Activated CD4-positive, alpha-beta T cell treated with anti-CD3 and anti-CD28 coated beads, Interleukin-2, amount 10 ng/mL, durations not matched to agents 24 days and 14 days (primary cell): ENCODE results near the gene TGFA. TPM values are rescaled to one million over a fixed set of nuclear protein-coding genes. Genes with fewer than 3 reads are reported as not detected.

Experiments
- DNase-seq: peaks from one replicate; pipeline ENCODE4 v3.0.0; 2022
- H3K27ac Mint-ChIP-seq: one replicate; pipeline ENCODE4 v1.8.0; 2022; ENCODE audit warnings: mild to moderate bottlenecking, mixed read lengths
- H3K27me3 Mint-ChIP-seq: one replicate; pipeline ENCODE4 v1.8.0; 2022; ENCODE audit warnings: mixed read lengths
- H3K36me3 Mint-ChIP-seq: one replicate; pipeline ENCODE4 v1.8.0; 2022; ENCODE audit warnings: low read depth, mild to moderate bottlenecking, mixed read lengths
- H3K4me1 Mint-ChIP-seq: one replicate; pipeline ENCODE4 v1.8.0; 2021; ENCODE audit warnings: mixed read lengths
- H3K4me3 Mint-ChIP-seq: one replicate; pipeline ENCODE4 v1.8.0; 2022; ENCODE audit warnings: mild to moderate bottlenecking, moderate library complexity, mixed read lengths
- H3K9me3 Mint-ChIP-seq: one replicate; pipeline ENCODE4 v1.8.0; 2021; ENCODE audit warnings: mixed read lengths
- intact Hi-C: fragments of 100-400 bp; cut with micrococcal nuclease; formaldehyde crosslinking; loops from one replicate; pipeline ENCODE4 v1.15.1; 2023
- total RNA-seq: library from RNA; stranded (reverse); gene quantifications from 2 replicates; pipeline ENCODE4 v1.2.3, GENCODE V29; 2022

Gene TGFA
- total RNA-seq, 1 donor from 2014 or later = not detected

GRCh38 chr2:70509565-70509964, 44.1 kb downstream of the TGFA start:
- Mint-ChIP-seq H3K4me1 (no peaks in the 10 kb centered on the region), H3K4me3 (no peak overlapping the region), H3K36me3 (no peaks in the 10 kb centered on the region), H3K27me3 (peaks cover 1% of the 10 kb centered on the region), H3K27ac (no peak overlapping the region), H3K9me3 (no peaks in the 10 kb centered on the region)
- DNase-seq = no peak
- intact Hi-C loops = no loop called here

- no peaks in the 10 kb centered on the region for H3K4me1 Mint-ChIP-seq
- H3K4me3 Mint-ChIP-seq = no peak overlapping the region
- intact Hi-C loops = no loop called here
- no peaks in the 10 kb centered on the region for H3K9me3 Mint-ChIP-seq
- no peaks in the 10 kb centered on the region for H3K36me3 Mint-ChIP-seq
- no peak for DNase-seq
- H3K27me3 Mint-ChIP-seq = peaks cover 1% of the 10 kb centered on the region
- H3K27ac Mint-ChIP-seq = no peak overlapping the region
Observed at GRCh38 chr2:70508711-70509462, 44.7 kb downstream of the TGFA start.

GRCh38 chr2:70505613-70506391, 47.8 kb downstream of the TGFA start:
- peaks cover 4% of the 10 kb centered on the region for H3K27me3 Mint-ChIP-seq
- H3K4me1 Mint-ChIP-seq = no peaks in the 10 kb centered on the region
- no peaks in the 10 kb centered on the region for H3K36me3 Mint-ChIP-seq
- no peak overlapping the region for H3K4me3 Mint-ChIP-seq
- no peak for DNase-seq
- intact Hi-C loops = no loop called here
- H3K27ac Mint-ChIP-seq = no peak overlapping the region
- H3K9me3 Mint-ChIP-seq = no peaks in the 10 kb centered on the region

GRCh38 chr2:70504750-70505149, 48.9 kb downstream of the TGFA start:
- no peaks in the 10 kb centered on the region for H3K4me1 Mint-ChIP-seq
- H3K36me3 Mint-ChIP-seq = no peaks in the 10 kb centered on the region
- H3K27me3 Mint-ChIP-seq = peaks cover 3% of the 10 kb centered on the region
- H3K4me3 Mint-ChIP-seq = no peak overlapping the region
- DNase-seq = no peak
- no peaks in the 10 kb centered on the region for H3K9me3 Mint-ChIP-seq
- H3K27ac Mint-ChIP-seq = no peak overlapping the region
- intact Hi-C loops = no loop called here

GRCh38 chr2:70503896-70504295, 49.7 kb downstream of the TGFA start:
- Mint-ChIP-seq H3K27ac (no peak overlapping the region), H3K9me3 (no peaks in the 10 kb centered on the region), H3K4me1 (no peaks in the 10 kb centered on the region), H3K36me3 (no peaks in the 10 kb centered on the region), H3K4me3 (no peak overlapping the region), H3K27me3 (peaks cover 3% of the 10 kb centered on the region)
- DNase-seq = no peak
- intact Hi-C loops = no loop called here

- Mint-ChIP-seq H3K4me3 (no peak overlapping the region), H3K27ac (no peak overlapping the region), H3K4me1 (no peaks in the 10 kb centered on the region), H3K36me3 (no peaks in the 10 kb centered on the region), H3K27me3 (peaks cover 9% of the 10 kb centered on the region), H3K9me3 (no peaks in the 10 kb centered on the region)
- no peak for DNase-seq
- intact Hi-C loops = no loop called here
Observed at GRCh38 chr2:70501728-70502127, 51.9 kb downstream of the TGFA start.

- Mint-ChIP-seq H3K27ac (no peak overlapping the region), H3K27me3 (peaks cover 13% of the 10 kb centered on the region), H3K4me1 (no peaks in the 10 kb centered on the region), H3K9me3 (no peaks in the 10 kb centered on the region), H3K36me3 (no peaks in the 10 kb centered on the region), H3K4me3 (no peak overlapping the region)
- no peak for DNase-seq
- intact Hi-C loops = no loop called here
Observed at GRCh38 chr2:70501215-70501614, 52.4 kb downstream of the TGFA start.

- H3K27me3 Mint-ChIP-seq = peaks cover 25% of the 10 kb centered on the region
- H3K27ac Mint-ChIP-seq = no peak overlapping the region
- H3K4me3 Mint-ChIP-seq = no peak overlapping the region
- H3K9me3 Mint-ChIP-seq = no peaks in the 10 kb centered on the region
- no peaks in the 10 kb centered on the region for H3K36me3 Mint-ChIP-seq
- no peaks in the 10 kb centered on the region for H3K4me1 Mint-ChIP-seq
- intact Hi-C loops = no loop called here
- DNase-seq = no peak
Observed at GRCh38 chr2:70499253-70499652, 54.4 kb downstream of the TGFA start.

- peaks cover 28% of the 10 kb centered on the region for H3K27me3 Mint-ChIP-seq
- no peak overlapping the region for H3K4me3 Mint-ChIP-seq
- no peak for DNase-seq
- H3K9me3 Mint-ChIP-seq = no peaks in the 10 kb centered on the region
- no peaks in the 10 kb centered on the region for H3K36me3 Mint-ChIP-seq
- no peaks in the 10 kb centered on the region for H3K4me1 Mint-ChIP-seq
- intact Hi-C loops = no loop called here
- no peak overlapping the region for H3K27ac Mint-ChIP-seq
Observed at GRCh38 chr2:70498528-70498927, 55.1 kb downstream of the TGFA start.

- no peaks in the 10 kb centered on the region for H3K36me3 Mint-ChIP-seq
- no peaks in the 10 kb centered on the region for H3K9me3 Mint-ChIP-seq
- intact Hi-C loops = no loop called here
- peaks cover 30% of the 10 kb centered on the region for H3K27me3 Mint-ChIP-seq
- H3K27ac Mint-ChIP-seq = no peak overlapping the region
- H3K4me1 Mint-ChIP-seq = no peaks in the 10 kb centered on the region
- H3K4me3 Mint-ChIP-seq = no peak overlapping the region
- DNase-seq = no peak
Observed at GRCh38 chr2:70498054-70498453, 55.6 kb downstream of the TGFA start.

- H3K27ac Mint-ChIP-seq = no peak overlapping the region
- intact Hi-C loops = no loop called here
- H3K9me3 Mint-ChIP-seq = no peaks in the 10 kb centered on the region
- H3K4me1 Mint-ChIP-seq = no peaks in the 10 kb centered on the region
- no peak overlapping the region for H3K4me3 Mint-ChIP-seq
- H3K36me3 Mint-ChIP-seq = no peaks in the 10 kb centered on the region
- DNase-seq = no peak
- H3K27me3 Mint-ChIP-seq = peaks cover 30% of the 10 kb centered on the region
Observed at GRCh38 chr2:70496819-70497218, 56.8 kb downstream of the TGFA start.

GRCh38 chr2:70494293-70494886, 59.2 kb downstream of the TGFA start:
- Mint-ChIP-seq H3K4me1 (no peaks in the 10 kb centered on the region), H3K9me3 (no peaks in the 10 kb centered on the region), H3K4me3 (no peak overlapping the region), H3K36me3 (no peaks in the 10 kb centered on the region), H3K27ac (no peak overlapping the region), H3K27me3 (peaks cover 27% of the 10 kb centered on the region)
- DNase-seq = no peak
- intact Hi-C loops = no loop called here

GRCh38 chr2:70490381-70490780, 63.2 kb downstream of the TGFA start:
- H3K9me3 Mint-ChIP-seq = no peaks in the 10 kb centered on the region
- H3K4me3 Mint-ChIP-seq = no peak overlapping the region
- H3K27me3 Mint-ChIP-seq = peaks cover 15% of the 10 kb centered on the region
- no peak for DNase-seq
- intact Hi-C loops = no loop called here
- no peaks in the 10 kb centered on the region for H3K36me3 Mint-ChIP-seq
- H3K27ac Mint-ChIP-seq = no peak overlapping the region
- H3K4me1 Mint-ChIP-seq = no peaks in the 10 kb centered on the region

- peaks cover 14% of the 10 kb centered on the region for H3K27me3 Mint-ChIP-seq
- no peaks in the 10 kb centered on the region for H3K36me3 Mint-ChIP-seq
- H3K27ac Mint-ChIP-seq = no peak overlapping the region
- H3K4me3 Mint-ChIP-seq = no peak overlapping the region
- no peaks in the 10 kb centered on the region for H3K4me1 Mint-ChIP-seq
- H3K9me3 Mint-ChIP-seq = no peaks in the 10 kb centered on the region
- DNase-seq = no peak
- intact Hi-C loops = no loop called here
Observed at GRCh38 chr2:70489165-70489564, 64.5 kb downstream of the TGFA start.
